GM12891 (cell line): ENCODE results near the gene INTS12.

Source experiments
- DNase-seq: peaks from one replicate; pipeline ENCODE4 v3.0.0; 2011; ENCODE audit warnings: low spot score; ENCODE audit not compliant: insufficient read length
- FAIRE-seq: peaks from 2 replicates; lab custom pipeline; 2011; peaks lifted over from hg19 to GRCh38; lab: Jason Lieb, UNC
- PAX5 ChIP-seq: IDR thresholded peaks from 2 replicates; pipeline ENCODE4 v1.6.1; 2011; ENCODE audit warnings: low read length, moderate library complexity, mild to moderate bottlenecking; ENCODE audit not compliant: insufficient read depth, severe bottlenecking
- POLR2A ChIP-seq: IDR thresholded peaks from 2 replicates; pipeline ENCODE4 v1.6.1; 2011; ENCODE audit warnings: low read depth, low read length, control low read depth
- POLR2AphosphoS5 ChIP-seq: IDR thresholded peaks from 2 replicates; pipeline ENCODE4 v1.6.1; 2011; ENCODE audit warnings: low read depth, low read length, control low read depth
- POU2F2 ChIP-seq: IDR thresholded peaks from 2 replicates; pipeline ENCODE4 v1.6.1; 2011; ENCODE audit warnings: low read depth, mild to moderate bottlenecking, control low read depth, low read length, moderate library complexity
- SPI1 ChIP-seq: IDR thresholded peaks from 2 replicates; pipeline ENCODE4 v1.6.1; 2011; ENCODE audit warnings: low read depth, low read length, control low read depth
- TAF1 ChIP-seq: IDR thresholded peaks from 2 replicates; pipeline ENCODE4 v1.6.1; 2011; ENCODE audit warnings: low read depth, low read length, control low read depth

Gene INTS12

GRCh38 chr4:105686571-105686970, 21.9 kb downstream of the INTS12 start:
- FAIRE-seq (no peak), DNase-seq (no peak)
- TF ChIP-seq PAX5 (no peak), SPI1 (no peak), POU2F2 (no peak), TAF1 (no peak), POLR2AphosphoS5 (no peak), POLR2A (no peak)

GRCh38 chr4:105683038-105683437, 25.5 kb downstream of the INTS12 start:
- DNase-seq (no peak), FAIRE-seq (no peak)
- TF ChIP-seq PAX5 (no peak), POLR2A (no peak), POLR2AphosphoS5 (no peak), SPI1 (no peak)

GRCh38 chr4:105679186-105679585, 29.3 kb downstream of the INTS12 start:
- FAIRE-seq = no peak
- TF ChIP-seq TAF1 = no peak
- TF ChIP-seq PAX5 = no peak
- TF ChIP-seq SPI1 = no peak
- TF ChIP-seq POU2F2 = no peak
- no peak for TF ChIP-seq POLR2A
- TF ChIP-seq POLR2AphosphoS5 = no peak
- no peak for DNase-seq

- no peak for FAIRE-seq
- DNase-seq = no peak
- TF ChIP-seq PAX5 (no peak), SPI1 (no peak), POLR2A (no peak), TAF1 (no peak), POU2F2 (no peak), POLR2AphosphoS5 (no peak)
Measured at GRCh38 chr4:105677709-105678108, 30.8 kb downstream of the INTS12 start.

- TF ChIP-seq PAX5 (no peak), POU2F2 (no peak), POLR2A (no peak), TAF1 (no peak), SPI1 (no peak), POLR2AphosphoS5 (no peak)
- FAIRE-seq (no peak), DNase-seq (no peak)
Measured at GRCh38 chr4:105674011-105674410, 34.5 kb downstream of the INTS12 start.

- no peak for DNase-seq
- no peak for FAIRE-seq
- TF ChIP-seq SPI1 = no peak
Measured at GRCh38 chr4:105671301-105671700, 37.2 kb downstream of the INTS12 start.

- FAIRE-seq (no peak), DNase-seq (no peak)
- TF ChIP-seq POU2F2 = no peak
Measured at GRCh38 chr4:105670684-105671083, 37.8 kb downstream of the INTS12 start.

GRCh38 chr4:105666693-105667092, 41.8 kb downstream of the INTS12 start:
- TF ChIP-seq POLR2AphosphoS5 = no peak
- TF ChIP-seq TAF1 = no peak
- no peak for TF ChIP-seq SPI1
- TF ChIP-seq POU2F2 = no peak
- TF ChIP-seq PAX5 = no peak
- TF ChIP-seq POLR2A = no peak
- DNase-seq (no peak), FAIRE-seq (no peak)

GRCh38 chr4:105662935-105663675, 45.4 kb downstream of the INTS12 start:
- TF ChIP-seq PAX5 (no peak), SPI1 (no peak), POLR2A (no peak), POLR2AphosphoS5 (no peak), POU2F2 (no peak), TAF1 (no peak)
- DNase-seq (no peak), FAIRE-seq (no peak)

GRCh38 chr4:105661028-105661427, 47.5 kb downstream of the INTS12 start:
- DNase-seq = no peak
- no peak for FAIRE-seq
- no peak for TF ChIP-seq TAF1
- no peak for TF ChIP-seq SPI1
- TF ChIP-seq POU2F2 = no peak
- no peak for TF ChIP-seq POLR2AphosphoS5

- TF ChIP-seq TAF1 = no peak
- FAIRE-seq (no peak), DNase-seq (no peak)
Measured at GRCh38 chr4:105659190-105659589, 49.3 kb downstream of the INTS12 start.
